IMR-90 (cell line): ENCODE data around the gene TBC1D9.

ENCODE experiments used
- CEBPB ChIP-seq: IDR thresholded peaks from 2 replicates; pipeline ENCODE4 v1.6.1; 2012; ENCODE audit warnings: low read depth, low read length, improper control_type of control experiment
- CTCF ChIP-seq: conservative IDR thresholded peaks from 2 replicates; pipeline ENCODE4 v1.5.1; 2012; ENCODE audit warnings: mild to moderate bottlenecking, low read depth, low read length, improper control_type of control experiment
- POLR2A ChIP-seq: IDR thresholded peaks from 2 replicates; pipeline ENCODE4 v1.6.1; 2012; ENCODE audit warnings: mild to moderate bottlenecking, low read depth, low read length
- RAD21 ChIP-seq: IDR thresholded peaks from 2 replicates; pipeline ENCODE4 v1.6.1; 2012; ENCODE audit warnings: low read length, improper control_type of control experiment
- RFX5 ChIP-seq: IDR thresholded peaks from 2 replicates; pipeline ENCODE4 v1.8.0; 2012; ENCODE audit warnings: low read depth, mild to moderate bottlenecking, low read length, moderate library complexity
- SMC3 ChIP-seq: fragments of 150-350 bp; IDR thresholded peaks from 2 replicates; pipeline ENCODE4 v1.6.1; 2016; ENCODE audit warnings: low read depth, mild to moderate bottlenecking, antibody characterized with exemption, low read length, moderate library complexity

- TF ChIP-seq CTCF (no peak), POLR2A (no peak), RFX5 (no peak), CEBPB (no peak), RAD21 (no peak), SMC3 (no peak)
Observed at GRCh38 chr4:140612357-140612756, 143.8 kb downstream of the TBC1D9 start.
